ENCODE results near the gene ID2.

ID2 gene

DNA sequence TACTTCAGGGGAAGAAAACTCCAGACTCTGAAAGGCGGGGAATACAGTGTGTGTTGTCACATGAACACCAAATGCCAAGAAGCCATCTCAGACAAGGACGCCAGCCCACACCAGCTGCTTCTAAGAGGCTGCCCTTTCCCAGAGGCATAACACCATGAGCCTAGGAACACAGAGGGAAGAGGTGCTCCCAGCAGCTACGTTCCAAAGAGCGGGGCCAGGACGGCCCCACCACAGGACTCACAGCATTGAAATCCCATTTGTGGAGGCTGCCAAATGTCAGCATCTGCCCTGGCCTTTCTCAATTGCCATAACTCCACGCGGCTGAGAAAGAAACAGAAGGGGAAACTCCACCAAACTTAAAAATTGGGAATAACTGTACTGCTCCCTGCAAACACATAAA, 20.1 kb upstream of the ID2 start:
- H2AFZ ChIP-seq (ENCODE audit: low read depth): no peak overlapping the region
- no peak overlapping the region for H3K9ac ChIP-seq
- H3K79me2 ChIP-seq (ENCODE audit: insufficient read depth, low read depth): no peaks in the 10 kb centered on the region
- no peak for TF ChIP-seq CTCF (conservative IDR thresholded peaks at IDR 0.05; ENCODE audit: low read depth, low read length)
- no peak overlapping the region for H3K4me3 ChIP-seq (IDR thresholded peaks at IDR 0.05; ENCODE audit: insufficient read depth, low read depth, low read length)
- H3K27me3 ChIP-seq (ENCODE audit: insufficient read depth, low read depth): no peaks in the 10 kb centered on the region
- H3K27ac ChIP-seq: no peak overlapping the region
- H3K4me2 ChIP-seq: no peak overlapping the region
- H3K36me3 ChIP-seq (ENCODE audit: insufficient read depth): no peaks in the 10 kb centered on the region
- H3K4me1 ChIP-seq (ENCODE audit: low read depth, poor library complexity, severe bottlenecking): peaks cover 1% of the 10 kb centered on the region
- no peaks in the 10 kb centered on the region for H4K20me1 ChIP-seq (ENCODE audit: insufficient read depth)

- Histone ChIP-seq H3K27me3 (ENCODE audit: insufficient read depth, low read depth) (no peaks in the 10 kb centered on the region), H3K79me2 (ENCODE audit: insufficient read depth, low read depth) (no peaks in the 10 kb centered on the region), H4K20me1 (ENCODE audit: insufficient read depth) (no peaks in the 10 kb centered on the region), H3K27ac (no peak overlapping the region), H3K4me2 (no peak overlapping the region), H3K9ac (no peak overlapping the region), H2AFZ (ENCODE audit: low read depth) (no peak overlapping the region), H3K4me3 (IDR thresholded peaks at IDR 0.05; ENCODE audit: insufficient read depth, low read depth, low read length) (no peak overlapping the region), H3K36me3 (ENCODE audit: insufficient read depth) (no peaks in the 10 kb centered on the region), H3K4me1 (ENCODE audit: low read depth, poor library complexity, severe bottlenecking) (no peaks in the 10 kb centered on the region)
- no peak for TF ChIP-seq CTCF (conservative IDR thresholded peaks at IDR 0.05; ENCODE audit: low read depth, low read length)
These were observed 19.5 kb upstream of the ID2 start for GRCh38 chr2:8662239-8662879.

DNA sequence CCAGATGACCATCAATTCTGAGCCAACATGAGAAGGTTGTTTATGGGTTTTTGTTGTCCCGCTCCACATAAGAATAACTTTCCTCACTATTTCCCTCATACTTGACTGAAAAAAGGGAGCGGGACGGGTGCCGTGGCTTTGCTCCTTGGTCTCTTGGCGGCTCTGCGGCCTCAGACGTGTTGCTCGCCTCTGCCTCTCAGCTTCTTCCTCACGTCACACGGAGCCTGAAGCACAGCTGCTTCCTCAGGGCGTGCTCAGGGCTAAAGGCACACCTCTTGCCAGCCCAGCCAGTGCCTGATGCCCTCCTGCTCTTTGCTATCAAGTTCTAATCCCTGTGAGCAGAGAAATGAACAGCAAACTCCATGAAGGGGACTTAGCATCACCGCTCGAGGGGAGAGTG, 17.9 kb upstream of the ID2 start:
- TF ChIP-seq CTCF (conservative IDR thresholded peaks at IDR 0.05; ENCODE audit: low read depth, low read length): no peak
- H3K36me3 ChIP-seq (ENCODE audit: insufficient read depth): no peaks in the 10 kb centered on the region
- H3K79me2 ChIP-seq (ENCODE audit: insufficient read depth, low read depth): no peaks in the 10 kb centered on the region
- H3K27me3 ChIP-seq (ENCODE audit: insufficient read depth, low read depth): no peaks in the 10 kb centered on the region
- no peaks in the 10 kb centered on the region for H4K20me1 ChIP-seq (ENCODE audit: insufficient read depth)
- H3K27ac ChIP-seq: no peak overlapping the region
- H3K4me1 ChIP-seq (ENCODE audit: low read depth, poor library complexity, severe bottlenecking): no peaks in the 10 kb centered on the region
- no peak overlapping the region for H3K4me3 ChIP-seq (IDR thresholded peaks at IDR 0.05; ENCODE audit: insufficient read depth, low read depth, low read length)
- no peak overlapping the region for H3K4me2 ChIP-seq
- no peak overlapping the region for H2AFZ ChIP-seq (ENCODE audit: low read depth)
- no peak overlapping the region for H3K9ac ChIP-seq

DNA sequence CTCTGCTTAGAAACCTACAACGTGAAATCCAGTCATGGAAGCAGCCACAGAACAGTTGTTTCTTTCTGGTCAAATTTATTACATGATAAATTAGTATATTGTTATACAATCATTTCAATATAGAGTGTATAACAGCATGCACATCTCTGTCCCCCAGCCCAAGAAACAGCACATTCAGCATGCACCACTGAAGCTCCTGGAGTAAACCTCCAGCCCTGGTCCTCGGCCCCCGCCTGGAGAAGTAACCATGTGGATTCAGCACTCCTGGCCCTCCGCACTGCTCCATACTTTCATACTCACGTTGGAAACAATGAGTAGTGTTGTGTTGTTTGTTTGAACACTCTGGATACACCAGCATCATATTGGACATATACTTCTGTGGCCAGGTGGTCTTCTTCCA, 15.3 kb upstream of the ID2 start:
- H3K4me3 ChIP-seq (IDR thresholded peaks at IDR 0.05; ENCODE audit: insufficient read depth, low read depth, low read length): no peak overlapping the region
- H3K4me1 ChIP-seq (ENCODE audit: low read depth, poor library complexity, severe bottlenecking): no peaks in the 10 kb centered on the region
- no peaks in the 10 kb centered on the region for H3K36me3 ChIP-seq (ENCODE audit: insufficient read depth)
- no peak overlapping the region for H2AFZ ChIP-seq (ENCODE audit: low read depth)
- no peak overlapping the region for H3K4me2 ChIP-seq
- H3K27me3 ChIP-seq (ENCODE audit: insufficient read depth, low read depth): no peaks in the 10 kb centered on the region
- no peak overlapping the region for H3K27ac ChIP-seq
- no peak overlapping the region for H3K9ac ChIP-seq
- no peaks in the 10 kb centered on the region for H3K79me2 ChIP-seq (ENCODE audit: insufficient read depth, low read depth)
- no peak for TF ChIP-seq CTCF (conservative IDR thresholded peaks at IDR 0.05; ENCODE audit: low read depth, low read length)
- H4K20me1 ChIP-seq (ENCODE audit: insufficient read depth): no peaks in the 10 kb centered on the region
